ENCODE data around the gene NISCH. TPM values are rescaled to one million over a fixed set of nuclear protein-coding genes. Genes with fewer than 3 reads are reported as not detected.

Gene NISCH
- total and polyA plus RNA-seq, 2 donors (not counting 3 experiments of a cell fraction or from before 2014, with no cell fraction given) = 156 to 178 TPM

- TF ChIP-seq FOS (IDR thresholded peaks at IDR 0.05; ENCODE audit: borderline replicate concordance, insufficient read depth, low read length) = no peak
- TF ChIP-seq POLR2AphosphoS5 (IDR thresholded peaks at IDR 0.05; ENCODE audit: insufficient read depth, low read depth, low read length) = no peak
- TF ChIP-seq MYC (IDR thresholded peaks at IDR 0.05; ENCODE audit: low read depth, low read length) = no peak
- no peak for TF ChIP-seq JUN (IDR thresholded peaks at IDR 0.05; ENCODE audit: borderline replicate concordance, insufficient read depth, insufficient read length, low read depth)
- H3K27me3 ChIP-seq (ENCODE audit: control insufficient read depth in 2 of 2, insufficient read depth in 2 of 2, low read length in 2 of 2) = no peaks in the 10 kb centered on the region
- no peak for DNase-seq (ENCODE audit: low read depth, low spot score)
- FAIRE-seq = no peak
- H2AFZ ChIP-seq (ENCODE audit: low read depth, low read length) = no peak overlapping the region
- H3K4me2 ChIP-seq (ENCODE audit: insufficient read depth, low read length) = no peak overlapping the region
- no peak overlapping the region for H3K9ac ChIP-seq (replicated peaks; ENCODE audit: extremely low read depth, insufficient read depth, low read length)
- H3K4me3 ChIP-seq (replicated peaks in 1 of 3; ENCODE audit: insufficient read depth in 1 of 3, low read depth in 1 of 3, low read length in 3 of 3) = no peak overlapping the region
- no peaks in the 10 kb centered on the region for H4K20me1 ChIP-seq (replicated peaks; ENCODE audit: control insufficient read depth, extremely low read depth, insufficient read depth, low read length)
- peaks cover 30% of the 10 kb centered on the region for H3K4me1 ChIP-seq (ENCODE audit: control insufficient read depth, extremely low read depth, insufficient read depth, low read length)
- dilution Hi-C loops (cut with MboI; ENCODE audit: extremely low pct_ligation_motif_present, low sequenced_read_pairs) = no loop called here
- POLR2A ChIA-PET = no interaction called here
- H3K9me1 ChIP-seq (replicated peaks; ENCODE audit: control insufficient read depth, extremely low read depth, insufficient read depth, low read length) = no peaks in the 10 kb centered on the region
- H3K27ac ChIP-seq (ENCODE audit: insufficient read depth, low read depth, low read length) = no peak overlapping the region
- no TSS peak for BruUV-seq (replicated peaks)
- H3K79me2 ChIP-seq (ENCODE audit: control insufficient read depth, insufficient read depth, low read length) = no peaks in the 10 kb centered on the region
- no peaks in the 10 kb centered on the region for H3K9me3 ChIP-seq (replicated peaks; ENCODE audit: control insufficient read depth, insufficient read depth, low read length)
- CTCF ChIA-PET = interaction anchor here (2.1 kb wide), 1 partner anchor 8 kb away, joined by 8 read pairs; the partner anchor contains the start of gene STAB1
- peaks cover 8 to 71% of the 10 kb centered on the region in 2 experiments for H3K36me3 ChIP-seq (ENCODE audit: control insufficient read depth in 2 of 2, extremely low read depth in 1 of 2, insufficient read depth in 2 of 2, low read length in 2 of 2)
- intact Hi-C loops (cut with micrococcal nuclease) = no loop called here
These were observed 31.8 kb downstream of the NISCH start for GRCh38 chr3:52487050-52487787.

DNA sequence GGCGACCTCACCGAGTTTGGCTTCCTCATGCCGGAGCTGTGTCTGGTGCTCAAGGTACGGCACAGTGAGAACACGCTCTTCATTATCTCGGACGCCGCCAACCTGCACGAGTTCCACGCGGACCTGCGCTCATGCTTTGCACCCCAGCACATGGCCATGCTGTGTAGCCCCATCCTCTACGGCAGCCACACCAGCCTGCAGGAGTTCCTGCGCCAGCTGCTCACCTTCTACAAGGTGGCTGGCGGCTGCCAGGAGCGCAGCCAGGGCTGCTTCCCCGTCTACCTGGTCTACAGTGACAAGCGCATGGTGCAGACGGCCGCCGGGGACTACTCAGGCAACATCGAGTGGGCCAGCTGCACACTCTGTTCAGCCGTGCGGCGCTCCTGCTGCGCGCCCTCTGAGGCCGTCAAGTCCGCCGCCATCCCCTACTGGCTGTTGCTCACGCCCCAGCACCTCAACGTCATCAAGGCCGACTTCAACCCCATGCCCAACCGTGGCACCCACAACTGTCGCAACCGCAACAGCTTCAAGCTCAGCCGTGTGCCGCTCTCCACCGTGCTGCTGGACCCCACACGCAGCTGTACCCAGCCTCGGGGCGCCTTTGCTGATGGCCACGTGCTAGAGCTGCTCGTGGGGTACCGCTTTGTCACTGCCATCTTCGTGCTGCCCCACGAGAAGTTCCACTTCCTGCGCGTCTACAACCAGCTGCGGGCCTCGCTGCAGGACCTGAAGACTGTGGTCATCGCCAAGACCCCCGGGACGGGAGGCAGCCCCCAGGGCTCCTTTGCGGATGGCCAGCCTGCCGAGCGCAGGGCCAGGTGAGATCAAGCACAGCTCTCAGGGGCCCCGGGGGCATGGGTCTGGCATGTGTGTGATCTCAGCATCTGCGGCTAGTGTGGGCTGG, 32.6 kb downstream of the NISCH start:
- CTCF ChIA-PET = interaction anchor here (0.6 to 4.9 kb wide), 2 partner anchors 17 to 155 kb away, joined by 7 to 29 read pairs; no protein-coding TSS in a partner anchor

More for the DNA sequence above, 32.6 kb downstream of the NISCH start:
- Histone ChIP-seq H3K4me1 (ENCODE audit: control insufficient read depth, extremely low read depth, insufficient read depth, low read length) (peaks cover 39% of the 10 kb centered on the region), H3K9me3 (replicated peaks; ENCODE audit: control insufficient read depth, insufficient read depth, low read length) (no peaks in the 10 kb centered on the region), H2AFZ (ENCODE audit: low read depth, low read length) (no peak overlapping the region), H3K27me3 (ENCODE audit: control insufficient read depth in 2 of 2, insufficient read depth in 2 of 2, low read length in 2 of 2) (no peaks in the 10 kb centered on the region), H3K36me3 (ENCODE audit: control insufficient read depth in 2 of 2, extremely low read depth in 1 of 2, insufficient read depth in 2 of 2, low read length in 2 of 2) (peaks cover 8 to 69% of the 10 kb centered on the region in 2 experiments), H3K9ac (replicated peaks; ENCODE audit: extremely low read depth, insufficient read depth, low read length) (no peak overlapping the region), H3K4me2 (ENCODE audit: insufficient read depth, low read length) (no peak overlapping the region), H3K79me2 (ENCODE audit: control insufficient read depth, insufficient read depth, low read length) (no peaks in the 10 kb centered on the region), H3K27ac (ENCODE audit: insufficient read depth, low read depth, low read length) (no peak overlapping the region), H4K20me1 (replicated peaks; ENCODE audit: control insufficient read depth, extremely low read depth, insufficient read depth, low read length) (no peaks in the 10 kb centered on the region), H3K4me3 (replicated peaks in 1 of 3; ENCODE audit: insufficient read depth in 1 of 3, low read depth in 1 of 3, low read length in 3 of 3) (no peak overlapping the region), H3K9me1 (replicated peaks; ENCODE audit: control insufficient read depth, extremely low read depth, insufficient read depth, low read length) (no peaks in the 10 kb centered on the region)
- TF ChIP-seq CTCF (IDR thresholded peaks at IDR 0.05; ENCODE audit: extremely low read depth in 1 of 2, insufficient read depth in 1 of 2, low read depth in 1 of 2, low read length in 2 of 2) = no peak
- TF ChIP-seq EZH2 (IDR thresholded peaks at IDR 0.05; ENCODE audit: borderline replicate concordance, low read depth, low read length, severe bottlenecking) = no peak
- no peak for TF ChIP-seq JUN (IDR thresholded peaks at IDR 0.05; ENCODE audit: borderline replicate concordance, insufficient read depth, insufficient read length, low read depth)
- TF ChIP-seq MYC (IDR thresholded peaks at IDR 0.05; ENCODE audit: low read depth, low read length) = no peak
- no peak for TF ChIP-seq FOS (IDR thresholded peaks at IDR 0.05; ENCODE audit: borderline replicate concordance, insufficient read depth, low read length)
- no peak for TF ChIP-seq POLR2A (IDR thresholded peaks at IDR 0.05; ENCODE audit: low read depth, low read length)
- no peak for TF ChIP-seq GATA2 (IDR thresholded peaks at IDR 0.05; ENCODE audit: insufficient read depth, insufficient read length, low read depth, low read length)
- TF ChIP-seq, protein P1, sequence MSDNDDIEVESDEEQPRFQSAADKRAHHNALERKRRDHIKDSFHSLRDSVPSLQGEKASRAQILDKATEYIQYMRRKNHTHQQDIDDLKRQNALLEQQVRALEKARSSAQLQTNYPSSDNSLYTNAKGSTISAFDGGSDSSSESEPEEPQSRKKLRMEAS (IDR thresholded peaks at IDR 0.05; ENCODE audit: insufficient read depth, insufficient read length) = no peak
- no peak for TF ChIP-seq POLR2AphosphoS5 (IDR thresholded peaks at IDR 0.05; ENCODE audit: insufficient read depth, low read depth, low read length)
- BruUV-seq (replicated peaks) = TSS peak; percentile 4
- DNase-seq (ENCODE audit: low read depth, low spot score) (no peak), FAIRE-seq (no peak)
- POLR2A ChIA-PET = no interaction called here
- dilution Hi-C loops (cut with MboI; ENCODE audit: extremely low pct_ligation_motif_present, low sequenced_read_pairs) (no loop called here), intact Hi-C loops (cut with micrococcal nuclease) (no loop called here)

Data from endothelial cell of umbilical vein (primary cell).